ENCODE results near the gene RNU5D-1. TPM values are rescaled to one million over a fixed set of nuclear protein-coding genes. Genes with fewer than 3 reads are reported as not detected.

The RNU5D-1 gene
- total RNA-seq, 1 donor from 2014 or later: not detected

- no peaks in the 10 kb centered on the region for H3K9me3 Mint-ChIP-seq (ENCODE audit: low read depth)
- peak overlapping the region; percentile 62 for H3K27ac Mint-ChIP-seq
- no peak overlapping the region for H3K4me3 Mint-ChIP-seq (ENCODE audit: low read depth)
- TF ChIP-seq CTCF (IDR thresholded peaks at IDR 0.05; ENCODE audit: unreplicated experiment): no peak
- no peaks in the 10 kb centered on the region for H3K36me3 Mint-ChIP-seq (ENCODE audit: insufficient read depth)
- DNase-seq (ENCODE audit: low spot score, unreplicated experiment): no peak
- H3K27me3 Mint-ChIP-seq: peaks cover 3% of the 10 kb centered on the region
- peaks cover 4% of the 10 kb centered on the region for H3K4me1 Mint-ChIP-seq (ENCODE audit: low read depth)
Observed at GRCh38 chr1:44721485-44722361, 9.2 kb downstream of the RNU5D-1 start.

DNA sequence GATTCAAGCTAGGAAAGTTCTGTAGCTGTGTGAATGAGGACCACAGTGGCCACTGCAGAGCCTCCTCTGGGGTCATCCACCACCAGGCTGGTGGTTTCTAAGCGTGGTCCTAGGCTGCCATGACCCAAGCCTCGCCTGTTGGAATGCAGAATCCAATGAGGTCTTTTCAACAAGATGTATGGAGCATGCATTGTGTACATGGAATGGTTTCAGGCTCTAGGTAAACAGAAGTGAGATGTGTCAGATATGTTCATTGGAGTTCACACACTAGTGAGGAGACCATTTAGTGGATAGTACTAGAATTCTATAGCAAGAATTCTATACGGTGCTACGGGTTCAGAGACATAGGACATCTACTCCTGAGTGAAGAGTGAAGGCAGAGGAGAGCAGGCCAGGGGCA, 10.7 kb downstream of the RNU5D-1 start:
- no peaks in the 10 kb centered on the region for H3K9me3 Mint-ChIP-seq (ENCODE audit: low read depth)
- DNase-seq (ENCODE audit: low spot score, unreplicated experiment): no peak
- H3K36me3 Mint-ChIP-seq (ENCODE audit: insufficient read depth): no peaks in the 10 kb centered on the region
- TF ChIP-seq CTCF (IDR thresholded peaks at IDR 0.05; ENCODE audit: unreplicated experiment): no peak
- no peak overlapping the region for H3K4me3 Mint-ChIP-seq (ENCODE audit: low read depth)
- peaks cover 1% of the 10 kb centered on the region for H3K4me1 Mint-ChIP-seq (ENCODE audit: low read depth)
- H3K27ac Mint-ChIP-seq: no peak overlapping the region
- peaks cover 11% of the 10 kb centered on the region for H3K27me3 Mint-ChIP-seq

DNA sequence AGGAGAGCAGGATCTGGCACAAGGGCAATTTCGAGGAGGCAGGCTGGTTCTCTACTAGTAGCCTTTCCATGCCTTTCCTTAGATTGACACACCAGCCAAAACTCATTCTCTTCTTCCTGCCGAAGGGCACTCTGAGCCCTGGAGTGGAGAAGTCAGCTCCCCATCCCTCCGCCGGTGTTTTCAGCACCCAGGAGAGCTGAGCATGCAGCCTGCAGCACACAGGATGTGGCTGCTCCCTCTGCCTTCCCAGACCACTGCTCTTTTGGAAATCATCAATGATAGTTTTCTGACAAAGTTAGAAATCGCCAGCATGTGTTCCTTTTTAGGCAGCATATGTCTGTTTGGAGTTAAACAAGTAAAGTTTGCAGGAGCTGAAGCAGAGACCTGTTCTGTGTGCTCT, 11.7 kb downstream of the RNU5D-1 start:
- DNase-seq (ENCODE audit: low spot score, unreplicated experiment): no peak
- H3K36me3 Mint-ChIP-seq (ENCODE audit: insufficient read depth): no peaks in the 10 kb centered on the region
- no peaks in the 10 kb centered on the region for H3K4me1 Mint-ChIP-seq (ENCODE audit: low read depth)
- TF ChIP-seq CTCF (IDR thresholded peaks at IDR 0.05; ENCODE audit: unreplicated experiment): no peak
- H3K27ac Mint-ChIP-seq: no peak overlapping the region
- H3K4me3 Mint-ChIP-seq (ENCODE audit: low read depth): no peak overlapping the region
- peaks cover 11% of the 10 kb centered on the region for H3K27me3 Mint-ChIP-seq
- no peaks in the 10 kb centered on the region for H3K9me3 Mint-ChIP-seq (ENCODE audit: low read depth)

DNA sequence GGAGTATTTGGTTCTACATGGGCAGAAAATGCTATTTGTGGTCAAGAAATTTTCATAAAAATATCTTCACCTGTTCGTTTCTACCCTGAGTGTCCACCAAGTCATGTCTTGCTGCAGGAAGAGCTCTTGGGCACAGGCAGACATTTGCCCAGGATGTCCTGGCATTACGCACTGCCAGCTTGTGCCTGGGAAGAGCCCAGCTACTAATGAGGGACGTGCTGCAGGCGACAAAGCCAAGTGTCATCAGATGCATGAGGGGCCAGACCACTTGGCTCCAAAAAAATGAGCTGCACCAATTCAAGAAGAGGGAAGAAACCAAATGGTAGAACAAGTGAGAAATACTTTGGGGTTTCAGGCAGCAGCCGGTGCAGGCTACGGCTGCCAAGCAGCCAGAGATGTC, 12.9 kb downstream of the RNU5D-1 start:
- no peaks in the 10 kb centered on the region for H3K9me3 Mint-ChIP-seq (ENCODE audit: low read depth)
- no peak overlapping the region for H3K27ac Mint-ChIP-seq
- H3K27me3 Mint-ChIP-seq: peaks cover 11% of the 10 kb centered on the region
- H3K4me1 Mint-ChIP-seq (ENCODE audit: low read depth): no peaks in the 10 kb centered on the region
- H3K36me3 Mint-ChIP-seq (ENCODE audit: insufficient read depth): no peaks in the 10 kb centered on the region
- TF ChIP-seq CTCF (IDR thresholded peaks at IDR 0.05; ENCODE audit: unreplicated experiment): no peak
- no peak overlapping the region for H3K4me3 Mint-ChIP-seq (ENCODE audit: low read depth)
- DNase-seq (ENCODE audit: low spot score, unreplicated experiment): no peak

DNA sequence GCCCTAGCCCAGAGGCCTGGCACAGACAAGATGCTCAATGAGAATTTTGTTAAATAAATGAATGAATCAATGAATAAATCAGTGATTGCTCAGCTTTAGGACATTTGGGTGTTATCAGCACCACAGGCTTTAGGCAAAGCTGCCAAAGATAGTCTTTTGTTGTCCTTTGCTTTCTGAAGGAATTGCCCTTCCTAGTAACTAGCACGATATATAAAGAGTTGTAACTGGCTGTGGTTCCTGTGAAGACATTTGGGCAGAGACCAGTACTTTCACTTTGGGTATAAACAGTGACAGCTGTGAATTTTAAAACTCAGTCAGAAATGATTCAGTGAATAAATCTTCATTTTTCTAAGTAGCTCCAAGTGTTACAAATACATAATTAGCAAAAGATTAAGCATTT, 13.3 kb downstream of the RNU5D-1 start:
- Mint-ChIP-seq H3K27ac (no peak overlapping the region), H3K9me3 (ENCODE audit: low read depth) (no peaks in the 10 kb centered on the region), H3K4me3 (ENCODE audit: low read depth) (no peak overlapping the region), H3K4me1 (ENCODE audit: low read depth) (no peaks in the 10 kb centered on the region), H3K27me3 (peaks cover 11% of the 10 kb centered on the region), H3K36me3 (ENCODE audit: insufficient read depth) (no peaks in the 10 kb centered on the region)
- no peak for TF ChIP-seq CTCF (IDR thresholded peaks at IDR 0.05; ENCODE audit: unreplicated experiment)
- DNase-seq (ENCODE audit: low spot score, unreplicated experiment): no peak
